GM12891 (cell line): ENCODE results near the gene UPK2.
"Not testable (repeated sequence)": the region's sequence is repeated elsewhere in the genome, so short reads cannot be mapped to it uniquely, and the experiment has no call there.

Experiments
- POLR2A ChIP-seq: IDR thresholded peaks from 2 replicates; pipeline ENCODE4 v1.6.1; 2011; ENCODE audit warnings: low read depth, low read length, control low read depth
- POLR2AphosphoS5 ChIP-seq: IDR thresholded peaks from 2 replicates; pipeline ENCODE4 v1.6.1; 2011; ENCODE audit warnings: low read depth, low read length, control low read depth
- SPI1 ChIP-seq: IDR thresholded peaks from 2 replicates; pipeline ENCODE4 v1.6.1; 2011; ENCODE audit warnings: low read depth, low read length, control low read depth

GRCh38 chr11:118984337-118984736 lies 28.2 kb downstream of the UPK2 start:
- not testable (repeated sequence) for TF ChIP-seq POLR2A, POLR2AphosphoS5, SPI1
